CD14-positive monocyte (primary cell): ENCODE data around the gene GDF9. TPM values are rescaled to one million over a fixed set of nuclear protein-coding genes. Genes with fewer than 3 reads are reported as not detected.

ENCODE experiments used
- DNase-seq, 3 donors: peaks; one replicate each; pipeline ENCODE4 v3.0.0-alpha.2; 2011 to 2022
- H2AFZ ChIP-seq: 2 replicates; pipeline ENCODE4 v1.6.0; 2012; ENCODE audit warnings: mild to moderate bottlenecking, low read depth, low read length, inconsistent platforms; ENCODE audit not compliant: insufficient read depth, poor library complexity, severe bottlenecking
- H3K27ac ChIP-seq, 2 donors: 1 replicate in 1 of 2; 2 replicates in 1 of 2; pipeline ENCODE4 v1.5.1; 2012 to 2013; ENCODE audit warnings: low read length in 2 of 2, control low read depth in 1 of 2, inconsistent platforms in 1 of 2, low read depth in 1 of 2, mild to moderate bottlenecking in 1 of 2
- H3K27me3 ChIP-seq, 2 donors: one replicate each; pipeline versions ENCODE4 v1.6.0 to v1.6.1; 2011 to 2013; ENCODE audit warnings: low read length in 2 of 2; ENCODE audit not compliant: control insufficient read depth in 2 of 2, insufficient read depth in 2 of 2
- H3K36me3 ChIP-seq, 2 donors: replicated peaks in 1 of 2; 1 replicate in 1 of 2; 2 replicates in 1 of 2; pipeline versions ENCODE4 v1.5.1 to v1.6.1; 2012 to 2013; ENCODE audit warnings: low read length in 2 of 2, control low read depth in 1 of 2, inconsistent platforms in 1 of 2, mild to moderate bottlenecking in 1 of 2; ENCODE audit not compliant: insufficient read depth in 2 of 2, control insufficient read depth in 1 of 2
- H3K4me1 ChIP-seq, 2 donors: 1 replicate in 1 of 2; 2 replicates in 1 of 2; pipeline versions ENCODE4 v1.5.1 to v1.6.1; 2012 to 2013; ENCODE audit warnings: low read length in 2 of 2, control low read depth in 1 of 2, inconsistent platforms in 1 of 2, mild to moderate bottlenecking in 1 of 2, moderate library complexity in 1 of 2; ENCODE audit not compliant: insufficient read depth in 2 of 2, control insufficient read depth in 1 of 2
- H3K4me2 ChIP-seq: replicated peaks from 2 replicates; pipeline ENCODE3; 2012; ENCODE audit warnings: low read length, moderate library complexity, mild to moderate bottlenecking; ENCODE audit not compliant: poor library complexity, severe bottlenecking; ENCODE audit errors: extremely low read depth
- H3K4me3 ChIP-seq, 3 experiments: fragments of 200-600 bp in 1 of 3; sonication (generic) in 1 of 3; replicated peaks in 1 of 3; 1 replicate in 2 of 3; 2 replicates in 1 of 3; pipeline ENCODE4 v1.5.1; 2011 to 2013; ENCODE audit warnings: low read length in 3 of 3, mild to moderate bottlenecking in 3 of 3, control low read depth in 2 of 3, low read depth in 2 of 3, inconsistent platforms in 1 of 3, moderate library complexity in 1 of 3
- H3K79me2 ChIP-seq: 2 replicates; pipeline ENCODE4 v1.6.0; 2012; ENCODE audit warnings: mild to moderate bottlenecking, control low read depth, inconsistent platforms, low read length, moderate library complexity; ENCODE audit not compliant: insufficient read depth
- H3K9ac ChIP-seq: 2 replicates; pipeline ENCODE4 v1.6.0; 2017; ENCODE audit warnings: low read length, mild to moderate bottlenecking; ENCODE audit not compliant: insufficient read depth, poor library complexity, severe bottlenecking
- H3K9me3 ChIP-seq, 2 donors: replicated peaks in 1 of 2; 1 replicate in 1 of 2; 2 replicates in 1 of 2; pipeline versions ENCODE4 v1.5.1 to v1.6.1; 2012 to 2013; ENCODE audit warnings: low read length in 2 of 2, control low read depth in 1 of 2; ENCODE audit not compliant: control insufficient read depth in 1 of 2, insufficient read depth in 1 of 2
- H4K20me1 ChIP-seq: 2 replicates; pipeline ENCODE4 v1.6.0; 2012; ENCODE audit warnings: mild to moderate bottlenecking, low read length, control low read depth, moderate library complexity; ENCODE audit not compliant: insufficient read depth
- H3K27ac Mint-ChIP-seq, 7 donors: one replicate each; pipeline ENCODE4 v1.8.0; 2020; ENCODE audit warnings: mild to moderate bottlenecking in 7 of 7, mixed read lengths in 7 of 7, moderate library complexity in 6 of 7, inconsistent platforms in 2 of 7
- H3K27me3 Mint-ChIP-seq, 3 donors: one replicate each; pipeline ENCODE4 v1.8.0; 2021 to 2022; ENCODE audit warnings: low read depth in 3 of 3, mild to moderate bottlenecking in 3 of 3, mixed read lengths in 3 of 3, moderate library complexity in 3 of 3, inconsistent platforms in 1 of 3
- H3K36me3 Mint-ChIP-seq, 2 donors: one replicate each; pipeline ENCODE4 v1.8.0; 2020; ENCODE audit warnings: mixed read lengths in 2 of 2, inconsistent platforms in 1 of 2, mild to moderate bottlenecking in 1 of 2
- H3K4me1 Mint-ChIP-seq: one replicate; pipeline ENCODE4 v1.8.0; 2020; ENCODE audit warnings: mild to moderate bottlenecking, mixed read lengths
- H3K4me3 Mint-ChIP-seq, 2 donors: one replicate each; pipeline ENCODE4 v1.8.0; 2020; ENCODE audit warnings: mild to moderate bottlenecking in 2 of 2, mixed read lengths in 2 of 2, moderate library complexity in 1 of 2
- H3K9me3 Mint-ChIP-seq, 7 donors: one replicate each; pipeline ENCODE4 v1.8.0; 2020 to 2022; ENCODE audit warnings: mixed read lengths in 7 of 7, mild to moderate bottlenecking in 6 of 7, moderate library complexity in 6 of 7, inconsistent platforms in 2 of 7
- WGBS: methylation state at CpG from one replicate; pipeline ENCODE4 v1.1.5; 2013; ENCODE audit warnings: missing lambda C conversion rate; ENCODE audit not compliant: insufficient coverage; 5-methylcytosine and 5-hydroxymethylcytosine counted together
- intact Hi-C, 2 donors: fragments of 100-400 bp; cut with micrococcal nuclease; formaldehyde crosslinking; loops; one replicate each; pipeline versions ENCODE4 v1.15.0 to v1.15.1; 2023
- polyA plus RNA-seq, 3 donors: library from polyadenylated mRNA; depleted of rRNA in 1 of 3; unstranded in 2 of 3; stranded (reverse) in 1 of 3; fragments of 300-500 nt in 2 of 3; fragments of >200 nt in 1 of 3; fragmentation: Illumina TruSeq in 2 of 3; gene quantifications; 1 replicate in 2 of 3; 2 replicates in 1 of 3; pipeline ENCODE4 v1.2.3, GENCODE V29; 2012 to 2021
- TF ChIP-seq, protein P1 (sequence below): fragments of 200-600 bp; IDR thresholded peaks from one replicate; pipeline ENCODE4 v1.8.0; 2022; ENCODE audit warnings: antibody characterized with exemption, mild to moderate bottlenecking

GDF9 gene
- polyA plus RNA-seq, 3 donors: 0.55 TPM; not detected in 2

GRCh38 chr5:132828846-132829494 lies 37.3 kb downstream of the GDF9 start:
- peak overlapping the region; percentile 82 for H3K4me2 ChIP-seq

GRCh38 chr5:132827943-132828673 lies 38.2 kb downstream of the GDF9 start:
- Histone ChIP-seq H3K27ac (no peak overlapping the region), H3K36me3 (peaks cover 0 to 37% of the 10 kb centered on the region in 2 donors), H3K4me1 (peaks cover 17 to 42% of the 10 kb centered on the region in 2 donors), H3K4me2 (no peak overlapping the region), H2AFZ (no peak overlapping the region), H3K27me3 (peaks cover 44 to 73% of the 10 kb centered on the region in 2 donors), H3K9me3 (peaks cover 0 to 17% of the 10 kb centered on the region in 2 donors), H4K20me1 (peaks cover 68% of the 10 kb centered on the region), H3K9ac (no peak overlapping the region), H3K4me3 (no peak overlapping the region), H3K79me2 (peaks cover 11% of the 10 kb centered on the region)
- Mint-ChIP-seq H3K4me1 (peaks cover 39% of the 10 kb centered on the region), H3K27me3 (peaks cover 74 to 92% (median 74%) of the 10 kb centered on the region in 3 donors), H3K27ac (peak overlapping the region in 1 of 7 donors; percentile 15), H3K4me3 (peak overlapping the region; percentile 27 to 78), H3K36me3 (peaks cover 41 to 45% of the 10 kb centered on the region in 2 donors), H3K9me3 (peaks cover 0 to 21% (median 15%) of the 10 kb centered on the region in 7 donors)
- DNase-seq: no peak
- WGBS: 100% methylated on average over 1 of the region's 4 CpGs
- TF ChIP-seq, protein P1, sequence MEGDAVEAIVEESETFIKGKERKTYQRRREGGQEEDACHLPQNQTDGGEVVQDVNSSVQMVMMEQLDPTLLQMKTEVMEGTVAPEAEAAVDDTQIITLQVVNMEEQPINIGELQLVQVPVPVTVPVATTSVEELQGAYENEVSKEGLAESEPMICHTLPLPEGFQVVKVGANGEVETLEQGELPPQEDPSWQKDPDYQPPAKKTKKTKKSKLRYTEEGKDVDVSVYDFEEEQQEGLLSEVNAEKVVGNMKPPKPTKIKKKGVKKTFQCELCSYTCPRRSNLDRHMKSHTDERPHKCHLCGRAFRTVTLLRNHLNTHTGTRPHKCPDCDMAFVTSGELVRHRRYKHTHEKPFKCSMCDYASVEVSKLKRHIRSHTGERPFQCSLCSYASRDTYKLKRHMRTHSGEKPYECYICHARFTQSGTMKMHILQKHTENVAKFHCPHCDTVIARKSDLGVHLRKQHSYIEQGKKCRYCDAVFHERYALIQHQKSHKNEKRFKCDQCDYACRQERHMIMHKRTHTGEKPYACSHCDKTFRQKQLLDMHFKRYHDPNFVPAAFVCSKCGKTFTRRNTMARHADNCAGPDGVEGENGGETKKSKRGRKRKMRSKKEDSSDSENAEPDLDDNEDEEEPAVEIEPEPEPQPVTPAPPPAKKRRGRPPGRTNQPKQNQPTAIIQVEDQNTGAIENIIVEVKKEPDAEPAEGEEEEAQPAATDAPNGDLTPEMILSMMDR: no peak
- intact Hi-C loops: loop anchor here in 1 of 2 donors (10.0 kb wide), 1 partner anchor 323 kb away; no protein-coding TSS in a partner anchor

More at GRCh38 chr5:132828846-132829494, 37.3 kb downstream of the GDF9 start:
- no peak for DNase-seq
- no peak overlapping the region for H3K9ac ChIP-seq
- H3K9me3 ChIP-seq: peaks cover 0 to 12% of the 10 kb centered on the region in 2 donors
- peak overlapping the region in 1 of 7 donors; percentile 27 for H3K27ac Mint-ChIP-seq
- TF ChIP-seq, protein P1: no peak
- H3K4me1 Mint-ChIP-seq: peaks cover 31% of the 10 kb centered on the region
- peak overlapping the region in 1 of 3 experiments; percentile 76 for H3K4me3 ChIP-seq
- H3K27me3 Mint-ChIP-seq: peaks cover 67 to 85% (median 67%) of the 10 kb centered on the region in 3 donors
- peaks cover 0 to 32% of the 10 kb centered on the region in 2 donors for H3K36me3 ChIP-seq
- H3K79me2 ChIP-seq: peaks cover 11% of the 10 kb centered on the region
- H3K4me3 Mint-ChIP-seq: peak overlapping the region; percentile 91 to 96
- H3K36me3 Mint-ChIP-seq: peaks cover 38 to 42% of the 10 kb centered on the region in 2 donors
- H3K4me1 ChIP-seq: peaks cover 17 to 36% of the 10 kb centered on the region in 2 donors
- H2AFZ ChIP-seq: no peak overlapping the region
- peaks cover 36 to 65% of the 10 kb centered on the region in 2 donors for H3K27me3 ChIP-seq
- H4K20me1 ChIP-seq: peaks cover 59% of the 10 kb centered on the region
- no peak overlapping the region for H3K27ac ChIP-seq
- WGBS: 79% methylated on average over 4 of the region's 4 CpGs
- intact Hi-C loops: loop anchor here in 1 of 2 donors (10.0 kb wide), 1 partner anchor 324 kb away; no protein-coding TSS in a partner anchor
- H3K9me3 Mint-ChIP-seq: peaks cover 0 to 20% (median 15%) of the 10 kb centered on the region in 7 donors
